GM19238 (cell line): ENCODE measurements around the gene GALNT7.
A peak's percentile ranks its signal among the peaks of the same experiment; 100 is the strongest.

Experiments used
- DNase-seq: peaks from one replicate; pipeline ENCODE4 v3.0.0; 2011; ENCODE audit warnings: low spot score; ENCODE audit not compliant: insufficient read length

The GALNT7 gene

GRCh38 chr4:173289353-173289727 lies 120.7 kb downstream of the GALNT7 start:
- no peak for DNase-seq

GRCh38 chr4:173291899-173292298 lies 123.3 kb downstream of the GALNT7 start:
- DNase-seq = no peak

DNA sequence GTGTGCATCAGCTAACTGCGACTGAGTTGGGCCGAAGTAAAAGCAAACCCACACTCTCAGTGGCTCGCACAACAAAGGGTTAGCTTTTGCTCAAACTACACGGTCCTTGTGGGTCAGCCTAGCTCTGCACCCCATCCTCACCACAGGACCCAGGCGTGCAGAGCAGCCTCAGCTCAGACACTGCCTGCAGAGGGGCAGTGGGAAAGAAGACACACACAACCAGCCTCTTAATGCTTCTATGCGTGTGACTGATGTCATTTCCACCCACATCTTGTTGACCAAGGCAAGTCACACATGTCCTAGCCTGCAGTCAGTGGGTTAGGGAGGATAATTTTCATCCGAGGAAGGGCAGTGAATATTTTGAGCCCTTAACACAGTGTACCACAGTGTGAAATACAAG lies 125.1 kb downstream of the GALNT7 start:
- no peak for DNase-seq

DNA sequence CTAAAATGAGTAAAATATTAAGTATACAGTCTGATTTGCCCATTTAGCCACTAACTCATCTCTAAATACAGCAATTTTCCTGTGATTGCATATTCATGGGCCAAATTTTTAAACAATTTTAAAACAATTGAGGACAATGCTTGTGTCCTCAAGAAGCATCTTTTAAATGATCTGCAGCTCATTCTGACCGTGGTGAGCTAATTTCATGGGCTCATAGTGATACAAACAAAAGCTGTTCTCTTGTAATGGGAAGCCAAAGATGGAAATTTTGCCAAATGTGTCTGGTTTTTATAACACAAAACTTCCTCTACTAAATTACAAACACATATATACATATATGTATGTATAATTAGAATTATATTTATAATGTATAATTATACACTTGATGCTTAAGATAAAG lies 125.8 kb downstream of the GALNT7 start:
- no peak for DNase-seq

DNA sequence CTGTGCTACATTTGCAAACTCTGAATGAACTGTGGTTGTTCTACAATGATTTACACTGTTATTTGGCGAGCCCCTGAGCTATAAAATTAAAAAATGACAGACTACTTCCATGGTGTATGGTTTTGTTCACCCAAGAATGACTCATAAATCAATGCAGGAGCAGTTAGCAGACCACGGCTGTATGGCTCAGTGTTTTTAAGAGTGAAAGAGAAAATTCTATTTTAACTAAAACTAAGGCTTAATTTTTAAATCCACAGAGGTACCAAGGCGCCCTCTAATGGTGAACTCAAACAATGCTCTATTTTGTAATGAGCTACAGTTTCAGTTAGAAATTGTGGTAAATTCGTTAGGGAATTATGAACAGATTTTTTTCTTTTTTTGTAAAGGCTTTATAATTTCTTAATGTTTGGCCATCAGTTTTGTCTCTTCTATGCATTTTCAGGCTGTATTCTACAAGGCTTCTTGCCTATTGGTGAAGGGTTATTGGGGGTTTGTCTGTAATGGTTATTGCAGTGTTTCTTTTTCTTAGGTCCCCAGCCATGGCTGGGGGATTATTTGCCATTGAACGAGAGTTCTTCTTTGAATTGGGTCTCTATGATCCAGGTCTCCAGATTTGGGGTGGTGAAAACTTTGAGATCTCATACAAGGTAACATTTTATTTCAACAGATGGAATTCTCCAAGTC lies 133.0 kb downstream of the GALNT7 start:
- DNase-seq = no peak

GRCh38 chr4:173307778-173308177 lies 139.2 kb downstream of the GALNT7 start:
- no peak for DNase-seq

DNA sequence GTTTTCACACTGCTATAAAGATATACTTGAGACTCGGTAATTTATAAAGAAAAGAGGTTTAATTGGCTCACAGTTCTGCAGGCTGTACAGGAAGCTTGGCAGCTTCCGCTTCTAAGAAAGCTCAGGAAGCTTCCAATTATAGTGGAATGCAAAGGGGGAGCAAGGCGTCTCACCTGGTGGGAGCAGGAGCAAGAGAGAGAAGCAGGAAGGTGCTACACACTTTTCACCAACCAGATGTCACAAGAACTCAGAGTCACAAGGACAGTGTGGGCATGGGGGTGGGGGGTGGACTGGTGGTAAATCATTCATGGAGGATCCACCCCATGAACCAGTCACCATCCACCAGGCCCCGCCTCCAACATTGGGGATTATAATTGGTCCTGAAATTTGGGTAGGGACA lies 142.8 kb downstream of the GALNT7 start:
- DNase-seq = no peak

DNA sequence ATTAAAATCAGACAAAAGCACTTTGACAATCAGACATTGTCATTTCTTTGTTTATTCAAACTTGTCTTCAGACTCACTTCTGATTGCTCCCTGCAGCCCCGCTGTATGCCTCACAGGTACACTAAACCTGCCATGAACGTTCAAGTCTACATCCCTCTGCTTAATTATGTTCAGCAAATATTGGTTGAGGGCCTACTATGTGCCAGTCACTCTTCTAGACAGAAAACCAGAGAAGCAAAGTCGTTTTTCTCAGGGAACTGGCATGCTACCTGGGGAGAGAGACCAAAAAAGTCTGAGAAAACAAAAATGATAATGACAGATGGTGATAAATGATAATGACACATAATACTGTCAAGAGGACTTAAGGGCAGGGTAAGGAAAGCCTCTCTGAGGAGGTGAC lies 146.1 kb downstream of the GALNT7 start:
- DNase-seq = no peak

- no peak for DNase-seq
Observed at GRCh38 chr4:173316060-173316459, 147.4 kb downstream of the GALNT7 start.

DNA sequence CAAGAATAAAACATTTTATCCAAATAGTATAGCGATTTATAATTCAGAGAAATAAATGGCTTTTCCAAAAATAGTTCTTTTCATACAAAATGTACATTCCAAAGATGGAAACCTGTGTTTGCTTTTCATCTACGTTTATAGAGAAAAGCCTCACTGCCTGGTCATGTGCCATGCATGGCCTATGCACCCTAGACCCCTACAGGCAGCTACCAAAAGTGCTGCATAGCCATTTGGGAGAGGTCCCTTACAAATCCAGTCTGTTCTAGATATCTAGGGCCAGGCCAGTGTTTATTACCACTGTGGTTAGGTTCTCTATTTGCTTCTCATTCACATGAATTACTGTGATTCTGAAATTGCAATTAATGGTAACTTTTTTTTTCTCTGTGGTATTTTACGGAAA lies 148.4 kb downstream of the GALNT7 start:
- no peak for DNase-seq

- no peak for DNase-seq
Observed at GRCh38 chr4:173318240-173318639, 149.6 kb downstream of the GALNT7 start.

GRCh38 chr4:173318648-173319211 lies 150.1 kb downstream of the GALNT7 start:
- DNase-seq = no peak

DNA sequence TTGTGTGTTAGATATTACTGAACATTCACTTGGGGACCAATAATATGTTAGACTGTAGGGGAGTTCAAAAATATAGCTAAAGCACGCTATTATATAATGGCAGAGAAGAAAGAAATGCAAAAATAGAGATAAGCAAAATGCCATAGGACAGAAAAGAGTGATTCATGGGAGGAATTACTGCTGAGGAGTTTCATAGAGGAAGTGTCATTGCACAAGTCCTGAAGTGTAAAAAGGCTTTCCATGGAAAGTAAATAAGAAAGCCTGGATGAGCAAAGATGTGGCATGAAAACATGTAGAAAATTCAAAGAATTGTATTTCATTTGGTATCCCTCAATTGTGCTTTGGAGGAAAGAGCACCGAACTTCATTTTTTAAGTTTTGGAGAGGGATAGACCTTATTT lies 151.1 kb downstream of the GALNT7 start:
- no peak for DNase-seq

DNA sequence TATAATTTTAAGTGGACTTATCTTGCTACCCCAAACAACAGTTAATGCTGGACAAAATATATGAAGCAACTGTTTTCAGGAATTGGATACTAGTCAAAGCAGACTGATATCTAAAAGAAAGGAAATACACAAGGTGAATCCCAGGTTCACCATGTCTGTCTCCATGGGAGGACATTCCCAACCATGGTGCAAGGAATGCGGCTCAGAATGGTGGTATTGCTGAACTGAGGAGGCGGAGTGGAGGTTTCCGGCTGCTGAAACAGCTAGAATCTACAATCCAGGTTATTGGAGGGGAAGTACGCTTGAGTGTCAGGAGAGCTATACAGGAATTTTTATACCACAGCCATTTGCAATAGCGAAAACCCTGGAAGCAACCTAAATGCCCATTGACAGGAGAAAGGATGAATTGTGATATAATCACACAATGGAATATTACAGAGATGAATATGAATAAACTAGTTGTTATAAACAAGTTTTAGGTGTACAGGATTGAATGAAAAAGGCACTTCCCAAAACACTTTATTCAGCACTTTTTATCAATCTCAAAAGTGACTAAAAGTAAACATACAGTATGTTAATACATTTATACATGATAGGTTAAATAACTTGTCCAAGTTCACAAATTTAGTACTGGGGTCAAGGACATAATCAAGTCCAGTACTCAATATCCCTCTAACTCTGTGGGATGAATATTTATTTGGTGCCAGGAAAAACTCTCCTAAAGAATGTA lies 156.6 kb downstream of the GALNT7 start:
- DNase-seq = no peak

GRCh38 chr4:173328236-173328901 lies 159.8 kb downstream of the GALNT7 start:
- no peak for DNase-seq

- no peak for DNase-seq
Observed at GRCh38 chr4:173330590-173330989, 162.0 kb downstream of the GALNT7 start.

DNA sequence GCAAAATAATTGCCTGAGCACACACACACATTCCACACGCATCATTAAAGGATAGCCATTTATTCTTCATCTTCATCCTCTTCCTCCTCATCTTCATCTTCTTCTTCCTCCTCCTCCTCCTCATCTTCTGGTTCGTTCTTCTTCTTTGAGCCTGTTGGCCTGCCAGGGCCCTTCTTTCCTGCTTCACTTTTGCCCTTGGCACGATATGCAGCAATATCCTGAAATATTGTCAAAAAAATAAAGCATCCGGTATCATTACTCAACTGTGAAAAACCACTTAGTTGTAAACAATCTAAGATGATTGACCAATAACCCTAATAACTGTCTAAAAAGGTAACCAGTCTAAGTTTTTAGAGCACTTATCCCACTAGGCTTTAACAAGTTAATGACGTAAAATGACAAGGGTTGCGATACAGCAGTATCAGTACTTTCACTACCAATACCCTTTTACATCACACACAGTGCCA lies 163.4 kb downstream of the GALNT7 start:
- no peak for DNase-seq

- no peak for DNase-seq
Observed at GRCh38 chr4:173332963-173333657, 164.5 kb downstream of the GALNT7 start.

- DNase-seq = peak; percentile 8
Observed at GRCh38 chr4:173333658-173334084, 165.1 kb downstream of the GALNT7 start.

GRCh38 chr4:173334085-173334890 lies 165.7 kb downstream of the GALNT7 start, which contains the start of gene HMGB2:
HMGB2 (minus strand) TSS chr4:173334358; CDS start chr4:173333649, 709 bp downstream.
- DNase-seq = peak; percentile 93
